IMR-90 (cell line): ENCODE data around the gene FASTKD1. TPM values are rescaled to one million over a fixed set of nuclear protein-coding genes. Genes with fewer than 3 reads are reported as not detected.

ENCODE experiments used
- ATAC-seq: fragments of 200-7000 bp; cut with Tn5 transposase; 2 replicates; pipeline ENCODE4 v1.9.1; 2020; ENCODE audit warnings: low read depth, mild to moderate bottlenecking, moderate library complexity
- BruUV-seq: library from RNA; stranded (reverse); fragments of 400-500 nt; replicated peaks from 2 replicates; lab custom pipeline; 2021; lab: Mats Ljungman, UMichigan
- CTCF ChIA-PET: fragments of 300-600 bp; formaldehyde crosslinking; extraction: SDS; loops from one replicate; lab custom pipeline; 2021; ENCODE audit warnings: antibody characterized with exemption; lab: Yijun Ruan, JAX
- POLR2A ChIA-PET: fragments of 300-600 bp; sonication (Branson Sonifier 250); formaldehyde crosslinking; loops from one replicate; lab custom pipeline; 2022; ENCODE audit warnings: antibody characterized with exemption; ENCODE audit not compliant: unreplicated experiment; lab: Charles Lee
- DNase-seq: peaks from one replicate; pipeline ENCODE4 v3.0.0; 2013
- H2AFZ ChIP-seq: replicated peaks from 2 replicates; pipeline ENCODE3; 2013; ENCODE audit warnings: low read length, mild to moderate bottlenecking; ENCODE audit not compliant: poor library complexity
- H2AK5ac ChIP-seq: 2 replicates; pipeline ENCODE4 v1.6.1; 2013; ENCODE audit warnings: low read depth, low read length, inconsistent platforms
- H2AK9ac ChIP-seq: replicated peaks from 2 replicates; pipeline ENCODE3; 2013; ENCODE audit warnings: mild to moderate bottlenecking, low read depth, low read length, moderate library complexity; ENCODE audit not compliant: poor library complexity
- H2BK120ac ChIP-seq: 2 replicates; pipeline ENCODE4 v1.6.1; 2013; ENCODE audit warnings: low read depth, low read length, inconsistent platforms
- H2BK15ac ChIP-seq: 3 replicates; pipeline ENCODE4 v1.6.1; 2013; ENCODE audit warnings: low read depth, low read length, inconsistent platforms
- H2BK20ac ChIP-seq: 2 replicates; pipeline ENCODE4 v1.6.1; 2013; ENCODE audit warnings: low read depth, mild to moderate bottlenecking, inconsistent platforms, low read length, moderate library complexity
- H2BK5ac ChIP-seq: 2 replicates; pipeline ENCODE4 v1.6.1; 2013; ENCODE audit warnings: mild to moderate bottlenecking, low read depth, low read length, inconsistent platforms; ENCODE audit not compliant: poor library complexity, severe bottlenecking
- H3K14ac ChIP-seq: replicated peaks from 2 replicates; pipeline ENCODE4 v1.6.1; 2013; ENCODE audit warnings: low read depth, low read length, inconsistent platforms
- H3K18ac ChIP-seq: 2 replicates; pipeline ENCODE4 v1.6.1; 2013; ENCODE audit warnings: low read depth, low read length, control low read depth
- H3K23ac ChIP-seq: 2 replicates; pipeline ENCODE4 v1.6.1; 2013; ENCODE audit warnings: low read depth, low read length, inconsistent platforms
- H3K27ac ChIP-seq: 2 replicates; pipeline ENCODE4 v1.5.1; 2013; ENCODE audit warnings: mild to moderate bottlenecking, control low read depth, low read length; ENCODE audit not compliant: insufficient read depth
- H3K27me3 ChIP-seq: 2 replicates; pipeline ENCODE4 v1.6.1; 2013; ENCODE audit warnings: low read length; ENCODE audit not compliant: control insufficient read depth, insufficient read depth
- H3K36me3 ChIP-seq: 2 replicates; pipeline ENCODE4 v1.6.1; 2013; ENCODE audit warnings: low read length, mixed read lengths; ENCODE audit not compliant: control insufficient read depth, insufficient read depth
- H3K4ac ChIP-seq: 2 replicates; pipeline ENCODE4 v1.6.1; 2013; ENCODE audit warnings: low read depth, low read length, inconsistent platforms
- H3K4me1 ChIP-seq: 2 replicates; pipeline ENCODE4 v1.6.1; 2013; ENCODE audit warnings: low read length, mixed read lengths; ENCODE audit not compliant: control insufficient read depth, insufficient read depth
- H3K4me2 ChIP-seq: 2 replicates; pipeline ENCODE4 v1.6.1; 2013; ENCODE audit warnings: low read depth, mild to moderate bottlenecking, control low read depth, low read length, moderate library complexity
- H3K4me3 ChIP-seq: 2 replicates; pipeline ENCODE4 v1.5.1; 2013; ENCODE audit warnings: low read depth, mild to moderate bottlenecking, control low read depth, low read length, moderate library complexity; ENCODE audit not compliant: insufficient read depth
- H3K56ac ChIP-seq: 2 replicates; pipeline ENCODE4 v1.6.1; 2013; ENCODE audit warnings: low read length, inconsistent platforms; ENCODE audit not compliant: insufficient read depth; ENCODE audit errors: extremely low read depth
- H3K79me1 ChIP-seq, 2 experiments: 2 replicates each; pipeline ENCODE4 v1.6.1; 2013; ENCODE audit warnings: low read length in 2 of 2, inconsistent platforms in 1 of 2, low read depth in 1 of 2
- H3K9ac ChIP-seq: 2 replicates; pipeline ENCODE4 v1.6.1; 2013; ENCODE audit warnings: low read depth, low read length, control low read depth
- H3K9me1 ChIP-seq: 2 replicates; pipeline ENCODE4 v1.6.1; 2013; ENCODE audit warnings: low read length, inconsistent platforms; ENCODE audit not compliant: insufficient read depth
- H3K9me3 ChIP-seq: 2 replicates; pipeline ENCODE4 v1.6.1; 2013; ENCODE audit warnings: low read length; ENCODE audit not compliant: control insufficient read depth, insufficient read depth
- H4K20me1 ChIP-seq: 2 replicates; pipeline ENCODE4 v1.6.1; 2013; ENCODE audit warnings: low read length, inconsistent platforms; ENCODE audit not compliant: insufficient read depth
- H4K5ac ChIP-seq: 2 replicates; pipeline ENCODE4 v1.6.1; 2013; ENCODE audit warnings: mild to moderate bottlenecking, low read depth, low read length, control low read depth
- H4K8ac ChIP-seq, 2 experiments: 2 replicates each; pipeline ENCODE4 v1.6.1; 2013; ENCODE audit warnings: low read depth in 2 of 2, low read length in 2 of 2, control low read depth in 1 of 2, inconsistent platforms in 1 of 2
- H4K91ac ChIP-seq: 2 replicates; pipeline ENCODE4 v1.6.1; 2013; ENCODE audit warnings: low read depth, low read length, inconsistent platforms; ENCODE audit not compliant: insufficient read depth
- BHLHE40 ChIP-seq: fragments of 150-350 bp; IDR thresholded peaks from 2 replicates; pipeline ENCODE4 v1.6.1; 2016; ENCODE audit warnings: mild to moderate bottlenecking, low read depth, low read length
- CEBPB ChIP-seq: IDR thresholded peaks from 2 replicates; pipeline ENCODE4 v1.6.1; 2012; ENCODE audit warnings: low read depth, low read length, improper control_type of control experiment
- CHD1 ChIP-seq: IDR thresholded peaks from 2 replicates; pipeline ENCODE4 v1.6.1; 2012; ENCODE audit warnings: low read depth, low read length, improper control_type of control experiment
- CTCF ChIP-seq: conservative IDR thresholded peaks from 2 replicates; pipeline ENCODE4 v1.5.1; 2012; ENCODE audit warnings: mild to moderate bottlenecking, low read depth, low read length, improper control_type of control experiment
- FOS ChIP-seq: fragments of 150-350 bp; IDR thresholded peaks from 2 replicates; pipeline ENCODE4 v1.6.1; 2016; ENCODE audit warnings: low read depth, low read length
- MAFK ChIP-seq: IDR thresholded peaks from 2 replicates; pipeline ENCODE4 v1.6.1; 2012; ENCODE audit warnings: low read depth, low read length, improper control_type of control experiment
- MAZ ChIP-seq: IDR thresholded peaks from 2 replicates; pipeline ENCODE4 v1.6.1; 2012; ENCODE audit warnings: low read depth, mild to moderate bottlenecking, low read length, improper control_type of control experiment, moderate library complexity, borderline replicate concordance
- MXI1 ChIP-seq: IDR thresholded peaks from 2 replicates; pipeline ENCODE4 v1.6.1; 2012; ENCODE audit warnings: low read depth, mild to moderate bottlenecking, low read length, moderate library complexity, borderline replicate concordance
- NFE2L2 ChIP-seq: fragments of 150-350 bp; IDR thresholded peaks from 2 replicates; pipeline ENCODE4 v1.6.1; 2016; ENCODE audit warnings: low read depth, mild to moderate bottlenecking, low read length
- POLR2A ChIP-seq: IDR thresholded peaks from 2 replicates; pipeline ENCODE4 v1.6.1; 2012; ENCODE audit warnings: mild to moderate bottlenecking, low read depth, low read length
- RAD21 ChIP-seq: IDR thresholded peaks from 2 replicates; pipeline ENCODE4 v1.6.1; 2012; ENCODE audit warnings: low read length, improper control_type of control experiment
- RCOR1 ChIP-seq: IDR thresholded peaks from 2 replicates; pipeline ENCODE4 v1.6.1; 2012; ENCODE audit warnings: mild to moderate bottlenecking, low read length, improper control_type of control experiment; ENCODE audit not compliant: insufficient replicate concordance
- RFX5 ChIP-seq: IDR thresholded peaks from 2 replicates; pipeline ENCODE4 v1.8.0; 2012; ENCODE audit warnings: low read depth, mild to moderate bottlenecking, low read length, moderate library complexity
- SMC3 ChIP-seq: fragments of 150-350 bp; IDR thresholded peaks from 2 replicates; pipeline ENCODE4 v1.6.1; 2016; ENCODE audit warnings: low read depth, mild to moderate bottlenecking, antibody characterized with exemption, low read length, moderate library complexity
- WGBS, 2 experiments: methylation state at CpG; one replicate each; pipeline versions ENCODE4 v1.1.5 to v1.1.7; 2013; ENCODE audit warnings: missing lambda C conversion rate in 2 of 2; ENCODE audit not compliant: insufficient read length in 1 of 2; ENCODE audit errors: extremely low coverage in 2 of 2; 5-methylcytosine and 5-hydroxymethylcytosine counted together
- dilution Hi-C: fragments of 300-500 bp; cut with HindIII; formaldehyde crosslinking; loops from one replicate; pipeline ENCODE4 v1.14.3; 2018; ENCODE audit warnings: low sequenced_read_pairs; ENCODE audit not compliant: unreplicated experiment
- in situ Hi-C: fragments of 300-500 bp; cut with MboI; formaldehyde crosslinking; loops from 3 replicates; pipeline ENCODE4 v1.14.3; 2019; ENCODE audit warnings: low sequenced_read_pairs, inconsistent platforms, mixed read lengths
- intact Hi-C: fragments of 100-400 bp; cut with micrococcal nuclease; formaldehyde crosslinking; loops from 2 replicates; pipeline ENCODE4 v1.10.0; 2022
- polyA plus RNA-seq, 3 experiments: library from polyadenylated mRNA; depleted of rRNA; stranded (reverse); fragments of >200 nt; gene quantifications; 2 replicates each; pipeline ENCODE4 v1.2.3, GENCODE V29; 2012; ENCODE audit warnings: low replicate concordance in 1 of 3
- total RNA-seq: library from RNA; depleted of rRNA; stranded (reverse); fragments of >200 nt; gene quantifications from 2 replicates; pipeline ENCODE4 v1.2.3, GENCODE V29; 2012
- TF ChIP-seq, protein P1 (sequence below): fragments of 150-350 bp; IDR thresholded peaks from 2 replicates; pipeline ENCODE4 v1.6.1; 2016; ENCODE audit warnings: low read depth, mild to moderate bottlenecking, low read length, moderate library complexity, borderline replicate concordance
- TF ChIP-seq, protein P2 (sequence below): fragments of 150-350 bp; IDR thresholded peaks from 2 replicates; pipeline ENCODE4 v1.6.1; 2017; ENCODE audit warnings: mild to moderate bottlenecking, antibody characterized with exemption, low read length, low read depth

The FASTKD1 gene
- total and polyA plus RNA-seq, 2 of the 4 experiments (the other 2 are of a cell fraction) = 11.4 to 11.5 TPM

DNA sequence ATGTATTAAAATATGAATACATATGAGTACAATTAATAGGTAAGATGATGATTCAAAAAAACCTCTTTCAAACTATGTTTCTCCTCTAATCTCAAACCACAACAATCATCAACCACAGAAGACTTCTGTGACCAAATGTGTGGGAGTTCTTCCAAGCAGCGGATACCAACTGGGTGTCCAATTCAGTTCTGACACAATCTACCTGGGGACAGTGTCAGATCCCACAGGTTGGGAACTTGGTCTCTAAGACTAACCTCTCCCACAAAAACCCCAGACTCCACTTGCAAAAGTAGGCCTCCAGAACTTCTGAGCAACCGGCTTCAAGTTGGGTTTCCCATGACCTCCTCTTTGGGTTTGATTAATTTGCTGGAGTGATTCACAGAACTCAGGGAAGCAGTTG lies 26.9 kb downstream of the FASTKD1 start:
- DNase-seq (no peak), ATAC-seq (no peak)
- intact Hi-C loops = no loop called here
- Histone ChIP-seq H3K4me2 (no peak overlapping the region), H3K14ac (no peak overlapping the region), H3K9ac (no peak overlapping the region), H2AFZ (no peak overlapping the region), H4K20me1 (no peaks in the 10 kb centered on the region), H2BK15ac (no peak overlapping the region), H3K9me3 (no peaks in the 10 kb centered on the region), H3K4me3 (no peak overlapping the region), H2BK120ac (no peak overlapping the region), H3K36me3 (peaks cover 8% of the 10 kb centered on the region; the same call in 1 of the 2 replicates), H3K4me1 (no peaks in the 10 kb centered on the region), H3K4ac (no peak overlapping the region), H3K27me3 (no peaks in the 10 kb centered on the region), H4K8ac (no peak overlapping the region), H3K23ac (no peak overlapping the region), H3K9me1 (no peaks in the 10 kb centered on the region), H3K56ac (no peak overlapping the region), H2BK5ac (no peak overlapping the region), H3K27ac (no peak overlapping the region), H4K5ac (no peak overlapping the region), H3K79me1 (no peaks in the 10 kb centered on the region), H2AK5ac (no peak overlapping the region), H2AK9ac (no peak overlapping the region), H2BK20ac (no peak overlapping the region), H3K18ac (no peak overlapping the region), H4K91ac (no peak overlapping the region)
- no TSS peak for BruUV-seq
- in situ Hi-C loops = no loop called here
- WGBS, 2 experiments = 100% methylated on average over 1 of the region's 2 CpGs; no CpG with 5 or more reads in 1 of the 2 experiments
- ChIA-PET POLR2A (no interaction called here), CTCF (no interaction called here)
- dilution Hi-C loops = no loop called here
- TF ChIP-seq MAFK (no peak), POLR2A (no peak), CEBPB (no peak), CHD1 (no peak), FOS (no peak), RCOR1 (no peak), BHLHE40 (no peak), MAZ (no peak), NFE2L2 (no peak), MXI1 (no peak), CTCF (no peak), RAD21 (no peak), RFX5 (no peak), SMC3 (no peak)
- TF ChIP-seq, protein P1, sequence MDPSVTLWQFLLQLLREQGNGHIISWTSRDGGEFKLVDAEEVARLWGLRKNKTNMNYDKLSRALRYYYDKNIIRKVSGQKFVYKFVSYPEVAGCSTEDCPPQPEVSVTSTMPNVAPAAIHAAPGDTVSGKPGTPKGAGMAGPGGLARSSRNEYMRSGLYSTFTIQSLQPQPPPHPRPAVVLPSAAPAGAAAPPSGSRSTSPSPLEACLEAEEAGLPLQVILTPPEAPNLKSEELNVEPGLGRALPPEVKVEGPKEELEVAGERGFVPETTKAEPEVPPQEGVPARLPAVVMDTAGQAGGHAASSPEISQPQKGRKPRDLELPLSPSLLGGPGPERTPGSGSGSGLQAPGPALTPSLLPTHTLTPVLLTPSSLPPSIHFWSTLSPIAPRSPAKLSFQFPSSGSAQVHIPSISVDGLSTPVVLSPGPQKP = no peak
- TF ChIP-seq, protein P2, sequence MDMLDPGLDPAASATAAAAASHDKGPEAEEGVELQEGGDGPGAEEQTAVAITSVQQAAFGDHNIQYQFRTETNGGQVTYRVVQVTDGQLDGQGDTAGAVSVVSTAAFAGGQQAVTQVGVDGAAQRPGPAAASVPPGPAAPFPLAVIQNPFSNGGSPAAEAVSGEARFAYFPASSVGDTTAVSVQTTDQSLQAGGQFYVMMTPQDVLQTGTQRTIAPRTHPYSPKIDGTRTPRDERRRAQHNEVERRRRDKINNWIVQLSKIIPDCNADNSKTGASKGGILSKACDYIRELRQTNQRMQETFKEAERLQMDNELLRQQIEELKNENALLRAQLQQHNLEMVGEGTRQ = no peak
